OCI-LY7 (cell line): ENCODE results near the gene POU6F2. TPM values are rescaled to one million over a fixed set of nuclear protein-coding genes. Genes with fewer than 3 reads are reported as not detected.

ENCODE experiments used
- BruUV-seq: library from RNA; stranded (reverse); fragments of 400-500 nt; replicated peaks from 2 replicates; lab custom pipeline; 2021; lab: Mats Ljungman, UMichigan
- CTCF ChIA-PET: fragments of 300-600 bp; sonication (Branson Sonifier 250); formaldehyde crosslinking; loops from one replicate; lab custom pipeline; 2022; ENCODE audit warnings: antibody characterized with exemption; ENCODE audit not compliant: unreplicated experiment; lab: Charles Lee
- POLR2A ChIA-PET: fragments of 300-600 bp; sonication (Branson Sonifier 250); formaldehyde crosslinking; loops from one replicate; lab custom pipeline; 2022; ENCODE audit warnings: antibody characterized with exemption; lab: Charles Lee
- DNase-seq: peaks from one replicate; pipeline ENCODE4 v3.0.0-alpha.2; 2015; ENCODE audit warnings: low spot score
- H2AFZ ChIP-seq: fragments of 200-600 bp; sonication (generic), shearing (Covaris generic); 2 replicates; pipeline ENCODE4 v1.6.1; 2014; ENCODE audit warnings: mild to moderate bottlenecking, antibody characterized with exemption, low read length, moderate library complexity
- H3K27ac ChIP-seq: fragments of 200-600 bp; sonication (generic); 2 replicates; pipeline ENCODE4 v1.5.1; 2014; ENCODE audit warnings: mixed run types, low read depth, mild to moderate bottlenecking, moderate library complexity, low read length, inconsistent platforms; ENCODE audit not compliant: poor library complexity, severe bottlenecking
- H3K36me3 ChIP-seq: fragments of 200-600 bp; sonication (generic); 2 replicates; pipeline ENCODE4 v1.6.1; 2014; ENCODE audit warnings: mild to moderate bottlenecking, antibody characterized with exemption, low read length, moderate library complexity, mixed read lengths; ENCODE audit not compliant: insufficient read depth
- H3K4me1 ChIP-seq: fragments of 200-600 bp; sonication (generic); 2 replicates; pipeline ENCODE4 v1.5.1; 2014; ENCODE audit warnings: mild to moderate bottlenecking, low read length; ENCODE audit not compliant: insufficient read depth, poor library complexity, severe bottlenecking
- H3K4me2 ChIP-seq: fragments of 200-600 bp; sonication (generic); 2 replicates; pipeline ENCODE4 v1.6.1; 2014; ENCODE audit warnings: mild to moderate bottlenecking, low read length
- H3K4me3 ChIP-seq: fragments of 200-600 bp; sonication (generic); 2 replicates; pipeline ENCODE4 v1.5.1; 2014; ENCODE audit warnings: mild to moderate bottlenecking, low read depth, low read length; ENCODE audit not compliant: poor library complexity, severe bottlenecking
- H3K79me2 ChIP-seq: fragments of 200-600 bp; sonication (generic); 2 replicates; pipeline ENCODE4 v1.6.1; 2016; ENCODE audit warnings: low read depth, mild to moderate bottlenecking, low read length, moderate library complexity, mixed read lengths; ENCODE audit not compliant: insufficient read depth
- H3K9me2 ChIP-seq: fragments of 200-600 bp; sonication (generic); 2 replicates; pipeline ENCODE4 v1.6.1; 2016; ENCODE audit warnings: mild to moderate bottlenecking, low read length, mixed read lengths; ENCODE audit not compliant: insufficient read depth
- H3K9me3 ChIP-seq: fragments of 200-600 bp; sonication (generic); 2 replicates; pipeline ENCODE4 v1.6.1; 2014; ENCODE audit warnings: mild to moderate bottlenecking, mixed run types, low read length, mixed read lengths
- H4K20me1 ChIP-seq: fragments of 200-600 bp; sonication (generic); 2 replicates; pipeline ENCODE4 v1.6.1; 2014; ENCODE audit warnings: mild to moderate bottlenecking, antibody characterized with exemption, low read length, moderate library complexity, mixed read lengths; ENCODE audit not compliant: insufficient read depth
- EZH2phosphoT487 ChIP-seq: fragments of 200-600 bp; sonication (generic); IDR thresholded peaks from 2 replicates; pipeline ENCODE4 v1.6.1; 2018; ENCODE audit warnings: low read depth, borderline replicate concordance, mild to moderate bottlenecking, mixed run types, antibody characterized with exemption, low read length, moderate library complexity, mixed read lengths
- intact Hi-C: fragments of 100-400 bp; cut with micrococcal nuclease; formaldehyde crosslinking; loops from one replicate; pipeline ENCODE4 v1.10.0; 2022; ENCODE audit not compliant: unreplicated experiment
- total RNA-seq, 2 experiments: library from RNA; depleted of rRNA in 1 of 2; stranded (reverse); fragments of >200 nt in 1 of 2; shearing (Covaris generic) in 1 of 2; gene quantifications; 2 replicates each; pipeline ENCODE4 v1.2.3, GENCODE V29; 2014 to 2022
- TF ChIP-seq, protein P1 (sequence below): fragments of 200-600 bp; sonication (generic); conservative IDR thresholded peaks from 2 replicates; pipeline ENCODE4 v1.5.1; 2014; ENCODE audit warnings: mild to moderate bottlenecking, antibody characterized with exemption, low read length, moderate library complexity, mixed read lengths

Gene POU6F2
- total RNA-seq, 2 experiments from 2014 or later: 0.40 TPM; not detected in 1

DNA sequence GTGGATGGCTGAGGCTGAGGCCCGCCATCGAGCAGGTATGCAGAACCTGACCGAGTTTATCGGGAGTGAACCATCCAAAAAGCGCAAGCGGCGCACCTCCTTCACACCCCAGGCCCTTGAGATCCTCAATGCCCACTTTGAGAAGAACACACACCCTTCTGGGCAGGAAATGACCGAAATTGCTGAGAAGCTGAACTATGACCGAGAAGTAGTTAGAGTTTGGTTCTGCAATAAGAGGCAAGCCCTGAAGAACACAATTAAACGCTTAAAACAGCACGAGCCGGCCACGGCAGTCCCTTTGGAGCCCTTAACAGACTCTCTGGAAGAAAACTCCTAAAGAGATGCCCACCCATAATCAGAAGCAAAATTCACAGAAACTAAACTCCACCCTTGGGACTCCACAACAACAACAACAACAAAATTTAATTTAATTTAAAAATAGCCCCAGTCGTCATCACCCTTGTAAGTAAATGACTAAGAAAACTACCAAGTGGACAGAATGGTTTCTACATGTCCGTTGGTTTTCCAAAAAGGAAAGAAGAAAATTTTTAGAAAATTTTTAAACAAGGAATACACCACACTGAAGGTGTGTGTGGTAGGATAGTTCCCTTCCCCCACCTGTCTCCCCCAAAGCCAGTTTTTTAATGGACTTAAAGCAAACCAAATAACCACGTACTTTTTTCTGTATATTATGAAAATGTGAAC lies 486.8 kb downstream of the POU6F2 start:
- intact Hi-C loops: loop anchor here (5.0 kb wide), 1 partner anchor 532 kb away; no protein-coding TSS in a partner anchor
- Histone ChIP-seq H3K27ac (no peak overlapping the region), H3K4me1 (no peaks in the 10 kb centered on the region), H4K20me1 (no peaks in the 10 kb centered on the region), H3K79me2 (no peaks in the 10 kb centered on the region), H3K9me3 (no peaks in the 10 kb centered on the region), H2AFZ (no peak overlapping the region), H3K4me3 (no peak overlapping the region), H3K36me3 (no peaks in the 10 kb centered on the region), H3K4me2 (no peak overlapping the region), H3K9me2 (no peaks in the 10 kb centered on the region; the same call in 1 of the 2 replicates)
- CTCF ChIA-PET: interaction anchor here (0.6 kb wide), 1 partner anchor 348 kb away, joined by 4 read pairs; no protein-coding TSS in a partner anchor
- no peak for DNase-seq
- no peak for TF ChIP-seq EZH2phosphoT487
- TF ChIP-seq, protein P1, sequence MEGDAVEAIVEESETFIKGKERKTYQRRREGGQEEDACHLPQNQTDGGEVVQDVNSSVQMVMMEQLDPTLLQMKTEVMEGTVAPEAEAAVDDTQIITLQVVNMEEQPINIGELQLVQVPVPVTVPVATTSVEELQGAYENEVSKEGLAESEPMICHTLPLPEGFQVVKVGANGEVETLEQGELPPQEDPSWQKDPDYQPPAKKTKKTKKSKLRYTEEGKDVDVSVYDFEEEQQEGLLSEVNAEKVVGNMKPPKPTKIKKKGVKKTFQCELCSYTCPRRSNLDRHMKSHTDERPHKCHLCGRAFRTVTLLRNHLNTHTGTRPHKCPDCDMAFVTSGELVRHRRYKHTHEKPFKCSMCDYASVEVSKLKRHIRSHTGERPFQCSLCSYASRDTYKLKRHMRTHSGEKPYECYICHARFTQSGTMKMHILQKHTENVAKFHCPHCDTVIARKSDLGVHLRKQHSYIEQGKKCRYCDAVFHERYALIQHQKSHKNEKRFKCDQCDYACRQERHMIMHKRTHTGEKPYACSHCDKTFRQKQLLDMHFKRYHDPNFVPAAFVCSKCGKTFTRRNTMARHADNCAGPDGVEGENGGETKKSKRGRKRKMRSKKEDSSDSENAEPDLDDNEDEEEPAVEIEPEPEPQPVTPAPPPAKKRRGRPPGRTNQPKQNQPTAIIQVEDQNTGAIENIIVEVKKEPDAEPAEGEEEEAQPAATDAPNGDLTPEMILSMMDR: no peak
- POLR2A ChIA-PET: no interaction called here
- no TSS peak for BruUV-seq

DNA sequence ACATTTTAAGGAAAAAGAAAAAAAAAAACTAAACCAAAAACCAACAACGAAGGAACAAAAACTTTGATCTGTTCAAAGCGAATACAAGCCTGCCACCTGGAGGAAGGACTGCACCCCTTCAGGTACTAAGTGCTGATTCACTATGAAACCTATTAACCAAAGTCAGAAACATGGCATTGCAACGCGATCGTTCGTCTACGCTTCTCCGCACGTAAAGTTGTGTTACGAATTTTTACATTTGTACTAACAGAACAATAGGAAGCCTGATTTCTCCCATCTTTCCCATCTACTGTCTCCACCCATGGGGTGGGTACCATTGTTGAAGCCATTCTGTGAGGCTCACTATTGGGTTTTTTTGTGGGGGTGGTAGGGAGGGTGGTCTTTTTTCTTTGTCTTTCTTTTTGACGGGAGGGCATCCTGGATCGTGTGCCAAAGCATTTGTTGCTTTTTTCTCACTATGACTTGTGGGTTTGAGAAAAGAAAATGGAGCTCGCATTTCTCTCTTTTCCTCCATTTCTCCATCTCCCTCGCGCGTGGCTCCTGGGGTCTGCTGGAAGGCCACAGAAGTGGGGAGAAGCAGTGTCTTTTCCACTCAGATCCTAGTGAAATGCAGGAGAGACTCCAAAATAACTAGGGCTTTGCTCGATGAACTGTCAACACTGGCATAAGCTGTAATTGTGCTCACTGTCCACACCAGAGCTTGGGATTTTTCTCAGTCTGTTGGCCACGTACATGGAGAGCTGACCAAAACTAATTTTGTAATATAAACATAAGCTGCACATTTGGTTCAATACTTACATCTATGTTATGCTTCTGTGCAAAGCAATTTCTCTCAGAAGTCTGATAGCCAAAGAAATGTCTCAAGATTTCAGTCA lies 487.6 kb downstream of the POU6F2 start:
- Histone ChIP-seq H3K79me2 (no peaks in the 10 kb centered on the region), H3K36me3 (no peaks in the 10 kb centered on the region), H3K4me2 (no peak overlapping the region), H2AFZ (no peak overlapping the region), H3K27ac (no peak overlapping the region), H3K9me3 (no peaks in the 10 kb centered on the region), H3K9me2 (no peaks in the 10 kb centered on the region; the same call in 1 of the 2 replicates), H3K4me1 (no peaks in the 10 kb centered on the region), H3K4me3 (no peak overlapping the region), H4K20me1 (no peaks in the 10 kb centered on the region)
- TF ChIP-seq EZH2phosphoT487: no peak
- TF ChIP-seq, protein P1: peak; percentile 75
- peak; percentile 36 for DNase-seq
- ChIA-PET POLR2A (no interaction called here), CTCF (no interaction called here)
- intact Hi-C loops: loop anchor here (5.0 kb wide), 1 partner anchor 533 kb away; no protein-coding TSS in a partner anchor
- BruUV-seq: no TSS peak
